HCT116 (cell line): ENCODE measurements around the gene FAM32A. TPM values are rescaled to one million over a fixed set of nuclear protein-coding genes. Genes with fewer than 3 reads are reported as not detected.

Experiments used
- ATAC-seq: fragments of 200-7000 bp; cut with Tn5 transposase; 2 replicates; pipeline ENCODE4 v1.9.1; 2020; ENCODE audit warnings: mild to moderate bottlenecking, moderate library complexity
- BruUV-seq: library from RNA; stranded (reverse); fragments of 400-500 nt; replicated peaks from 2 replicates; lab custom pipeline; 2021; lab: Mats Ljungman, UMichigan
- CTCF ChIA-PET: fragments of 300-600 bp; sonication (Branson Sonifier 250); formaldehyde crosslinking; loops from one replicate; lab custom pipeline; 2021; ENCODE audit warnings: antibody characterized with exemption; lab: Charles Lee
- POLR2A ChIA-PET: fragments of 300-600, 350-600 bp; sonication (Branson Sonifier 250); formaldehyde crosslinking; loops from one replicate; lab custom pipeline; 2021; ENCODE audit warnings: antibody characterized with exemption; lab: Charles Lee
- RAD21 ChIA-PET, 2 experiments: fragments of 300-600 bp; sonication (Branson Sonifier 250); formaldehyde crosslinking; loops; one replicate each; lab custom pipeline; 2023; ENCODE audit warnings: low total read pairs in 2 of 2; ENCODE audit not compliant: uncharacterized antibody in 2 of 2, unreplicated experiment in 2 of 2, low non-redundant PET in 1 of 2; lab: Charles Lee
- DNase-seq: peaks from one replicate; pipeline ENCODE4 v3.0.0-alpha.2; 2010; ENCODE audit warnings: low read depth, low spot score
- H2AFZ ChIP-seq: fragments of 200-600 bp; shearing (Covaris generic), sonication (generic); 2 replicates; pipeline ENCODE4 v1.6.1; 2017; ENCODE audit warnings: low read depth, mixed run types, mixed read lengths, antibody characterized with exemption, low read length; ENCODE audit not compliant: poor library complexity, severe bottlenecking
- H3K27ac ChIP-seq: 2 replicates; pipeline ENCODE4 v1.5.1; 2012; ENCODE audit warnings: low read depth, low read length
- H3K27me3 ChIP-seq: fragments of 200-600 bp; sonication (generic); 2 replicates; pipeline ENCODE4 v1.6.1; 2016; ENCODE audit warnings: mixed run types, low read length, mixed read lengths; ENCODE audit not compliant: insufficient read depth
- H3K36me3 ChIP-seq, 2 experiments: fragments of 200-500 bp in 1 of 2; fragments of 200-600 bp in 1 of 2; sonication (Bioruptor generic) in 1 of 2; sonication (generic) in 1 of 2; 2 replicates each; pipeline versions ENCODE4 v1.5.1 to v1.6.1; 2014 to 2016; ENCODE audit warnings: low read length in 2 of 2, inconsistent platforms in 1 of 2, mixed read lengths in 1 of 2, mixed run types in 1 of 2; ENCODE audit not compliant: insufficient read depth in 2 of 2, control insufficient read depth in 1 of 2
- H3K4me1 ChIP-seq, 2 experiments: fragments of 200-600 bp in 1 of 2; sonication (generic) in 1 of 2; 2 replicates each; pipeline versions ENCODE4 v1.5.1 to v1.6.1; 2012 to 2017; ENCODE audit warnings: low read length in 2 of 2, inconsistent platforms in 1 of 2, mild to moderate bottlenecking in 1 of 2, mixed read lengths in 1 of 2, mixed run types in 1 of 2, moderate library complexity in 1 of 2; ENCODE audit not compliant: insufficient read depth in 2 of 2, control insufficient read depth in 1 of 2
- H3K4me2 ChIP-seq: fragments of 200-600 bp; sonication (generic); 2 replicates; pipeline ENCODE4 v1.6.1; 2017; ENCODE audit warnings: mixed run types, low read length, mixed read lengths
- H3K4me3 ChIP-seq, 2 experiments: fragments of 200-600 bp in 1 of 2; sonication (generic) in 1 of 2; replicated peaks in 1 of 2; 2 replicates each; pipeline ENCODE4 v1.5.1; 2011 to 2016; ENCODE audit warnings: low read length in 2 of 2, control low read depth in 1 of 2, low read depth in 1 of 2, mild to moderate bottlenecking in 1 of 2, mixed read lengths in 1 of 2, mixed run types in 1 of 2
- H3K79me2 ChIP-seq: fragments of 200-600 bp; sonication (generic); 2 replicates; pipeline ENCODE4 v1.6.1; 2017; ENCODE audit warnings: mild to moderate bottlenecking, mixed run types, low read length, moderate library complexity, mixed read lengths; ENCODE audit not compliant: insufficient read depth
- H3K9ac ChIP-seq: fragments of 200-600 bp; sonication (generic); 2 replicates; pipeline ENCODE4 v1.6.1; 2016; ENCODE audit warnings: low read length, mixed read lengths
- H3K9me2 ChIP-seq: fragments of 200-600 bp; sonication (generic), shearing (Covaris generic); 2 replicates; pipeline ENCODE4 v1.6.1; 2017; ENCODE audit warnings: mixed run types, mild to moderate bottlenecking, moderate library complexity; ENCODE audit not compliant: insufficient read depth
- H3K9me3 ChIP-seq, 2 experiments: fragments of 200-500 bp in 1 of 2; fragments of 200-600 bp in 1 of 2; sonication (Bioruptor generic) in 1 of 2; sonication (generic) in 1 of 2; 2 replicates each; pipeline ENCODE4 v1.6.1; 2014 to 2017; ENCODE audit warnings: low read length in 2 of 2, mixed read lengths in 2 of 2, inconsistent platforms in 1 of 2, low read depth in 1 of 2, mild to moderate bottlenecking in 1 of 2, mixed run types in 1 of 2, moderate library complexity in 1 of 2; ENCODE audit not compliant: control insufficient read depth in 1 of 2, insufficient read depth in 1 of 2
- H4K20me1 ChIP-seq: fragments of 200-600 bp; sonication (generic), shearing (Covaris generic); 2 replicates; pipeline ENCODE4 v1.6.1; 2017; ENCODE audit warnings: mixed run types, mild to moderate bottlenecking, moderate library complexity; ENCODE audit not compliant: insufficient read depth
- CBX3 ChIP-seq: IDR thresholded peaks from 2 replicates; pipeline ENCODE4 v1.6.1; 2012; ENCODE audit warnings: low read depth
- CEBPB ChIP-seq: IDR thresholded peaks from 2 replicates; pipeline ENCODE4 v1.6.1; 2012; ENCODE audit warnings: low read depth
- EGR1 ChIP-seq: IDR thresholded peaks from 2 replicates; pipeline ENCODE4 v1.6.1; 2012; ENCODE audit warnings: low read depth
- ELF1 ChIP-seq: IDR thresholded peaks from 2 replicates; pipeline ENCODE4 v1.6.1; 2012; ENCODE audit warnings: low read depth, borderline replicate concordance
- EZH2phosphoT487 ChIP-seq: fragments of 200-600 bp; IDR thresholded peaks from 2 replicates; pipeline ENCODE4 v1.6.1; 2018; ENCODE audit warnings: antibody characterized with exemption, borderline replicate concordance
- FOSL1 ChIP-seq: IDR thresholded peaks from 2 replicates; pipeline ENCODE4 v1.6.1; 2012; ENCODE audit warnings: low read depth
- JUND ChIP-seq: IDR thresholded peaks from 2 replicates; pipeline ENCODE4 v1.6.1; 2012
- RAD21 ChIP-seq: IDR thresholded peaks from 2 replicates; pipeline ENCODE4 v1.6.1; 2012; ENCODE audit warnings: low read depth, mild to moderate bottlenecking
- SIN3A ChIP-seq: IDR thresholded peaks from 2 replicates; pipeline ENCODE4 v1.6.1; 2012; ENCODE audit warnings: low read depth
- SP1 ChIP-seq: IDR thresholded peaks from 2 replicates; pipeline ENCODE4 v1.6.1; 2012; ENCODE audit warnings: low read depth
- TCF7L2 ChIP-seq: IDR thresholded peaks from 2 replicates; pipeline ENCODE4 v1.7.0; 2011; ENCODE audit warnings: borderline replicate concordance, inconsistent platforms; ENCODE audit not compliant: insufficient read depth, insufficient read length; ENCODE audit errors: extremely low read depth
- YY1 ChIP-seq: IDR thresholded peaks from 2 replicates; pipeline ENCODE4 v1.6.1; 2011; ENCODE audit warnings: low read length, low read depth, moderate library complexity, mild to moderate bottlenecking; ENCODE audit not compliant: insufficient replicate concordance; ENCODE audit errors: extremely low read depth
- ZFX ChIP-seq: fragments of 450-650 bp; IDR thresholded peaks from 2 replicates; pipeline ENCODE4 v1.6.1; 2017
- ZNF274 ChIP-seq: fragments of 200-500 bp; sonication (Bioruptor generic); IDR thresholded peaks from 2 replicates; pipeline ENCODE4 v1.6.1; 2014; ENCODE audit warnings: mild to moderate bottlenecking, low read depth, low read length, inconsistent platforms
- intact Hi-C: fragments of 100-400 bp; cut with micrococcal nuclease; formaldehyde crosslinking; loops from 2 replicates; pipeline ENCODE4 v1.10.0; 2022
- total RNA-seq: library from RNA; stranded (reverse); gene quantifications from one replicate; pipeline ENCODE4 v1.2.1, GENCODE V29; 2021; ENCODE audit not compliant: unreplicated experiment
- TF ChIP-seq, protein P1 (sequence below): IDR thresholded peaks from 2 replicates; pipeline ENCODE4 v1.6.1; 2012; ENCODE audit warnings: low read depth
- TF ChIP-seq, protein P2 (sequence below): IDR thresholded peaks from 2 replicates; pipeline ENCODE4 v1.6.1; 2012
- TF ChIP-seq, protein P3 (sequence below): IDR thresholded peaks from 2 replicates; pipeline ENCODE4 v1.6.1; 2011; ENCODE audit warnings: mild to moderate bottlenecking, low read length, moderate library complexity; ENCODE audit not compliant: insufficient replicate concordance; ENCODE audit errors: extremely low read depth

Gene FAM32A
- total RNA-seq, 1 experiment from 2014 or later, result 61.3 TPM

DNA sequence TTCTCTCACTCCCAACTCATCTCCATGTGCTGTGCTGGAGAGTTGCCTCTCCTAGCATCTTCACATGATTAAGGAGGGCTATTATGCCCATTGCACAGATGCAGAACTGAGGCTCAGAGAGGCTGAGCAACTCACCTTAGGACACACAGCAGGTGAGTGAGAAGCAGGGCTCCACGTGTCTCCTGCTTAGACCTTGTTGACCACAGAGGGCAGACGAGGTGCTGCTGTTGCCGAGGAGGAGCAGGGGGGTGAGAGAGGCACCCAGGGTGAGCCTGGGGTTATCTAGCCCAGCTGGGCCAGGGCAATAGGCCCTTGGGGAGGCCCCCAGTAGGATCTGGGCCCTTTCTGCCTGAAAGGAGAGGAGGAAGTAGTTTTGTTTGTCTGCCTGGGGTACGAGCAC, 44.2 kb upstream of the FAM32A start:
- TF ChIP-seq FOSL1 (no peak), JUND (no peak), RAD21 (no peak), ELF1 (no peak), ZFX (no peak), SIN3A (no peak), YY1 (no peak), EGR1 (no peak), TCF7L2 (no peak), ZNF274 (no peak), CEBPB (no peak), SP1 (no peak), CBX3 (peak; percentile 38; the same call in 1 of the 2 replicates), EZH2phosphoT487 (no peak)
- TF ChIP-seq, protein P1, sequence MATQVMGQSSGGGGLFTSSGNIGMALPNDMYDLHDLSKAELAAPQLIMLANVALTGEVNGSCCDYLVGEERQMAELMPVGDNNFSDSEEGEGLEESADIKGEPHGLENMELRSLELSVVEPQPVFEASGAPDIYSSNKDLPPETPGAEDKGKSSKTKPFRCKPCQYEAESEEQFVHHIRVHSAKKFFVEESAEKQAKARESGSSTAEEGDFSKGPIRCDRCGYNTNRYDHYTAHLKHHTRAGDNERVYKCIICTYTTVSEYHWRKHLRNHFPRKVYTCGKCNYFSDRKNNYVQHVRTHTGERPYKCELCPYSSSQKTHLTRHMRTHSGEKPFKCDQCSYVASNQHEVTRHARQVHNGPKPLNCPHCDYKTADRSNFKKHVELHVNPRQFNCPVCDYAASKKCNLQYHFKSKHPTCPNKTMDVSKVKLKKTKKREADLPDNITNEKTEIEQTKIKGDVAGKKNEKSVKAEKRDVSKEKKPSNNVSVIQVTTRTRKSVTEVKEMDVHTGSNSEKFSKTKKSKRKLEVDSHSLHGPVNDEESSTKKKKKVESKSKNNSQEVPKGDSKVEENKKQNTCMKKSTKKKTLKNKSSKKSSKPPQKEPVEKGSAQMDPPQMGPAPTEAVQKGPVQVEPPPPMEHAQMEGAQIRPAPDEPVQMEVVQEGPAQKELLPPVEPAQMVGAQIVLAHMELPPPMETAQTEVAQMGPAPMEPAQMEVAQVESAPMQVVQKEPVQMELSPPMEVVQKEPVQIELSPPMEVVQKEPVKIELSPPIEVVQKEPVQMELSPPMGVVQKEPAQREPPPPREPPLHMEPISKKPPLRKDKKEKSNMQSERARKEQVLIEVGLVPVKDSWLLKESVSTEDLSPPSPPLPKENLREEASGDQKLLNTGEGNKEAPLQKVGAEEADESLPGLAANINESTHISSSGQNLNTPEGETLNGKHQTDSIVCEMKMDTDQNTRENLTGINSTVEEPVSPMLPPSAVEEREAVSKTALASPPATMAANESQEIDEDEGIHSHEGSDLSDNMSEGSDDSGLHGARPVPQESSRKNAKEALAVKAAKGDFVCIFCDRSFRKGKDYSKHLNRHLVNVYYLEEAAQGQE, result no peak
- TF ChIP-seq, protein P2, sequence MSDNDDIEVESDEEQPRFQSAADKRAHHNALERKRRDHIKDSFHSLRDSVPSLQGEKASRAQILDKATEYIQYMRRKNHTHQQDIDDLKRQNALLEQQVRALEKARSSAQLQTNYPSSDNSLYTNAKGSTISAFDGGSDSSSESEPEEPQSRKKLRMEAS, result peak; percentile 52
- TF ChIP-seq, protein P3, sequence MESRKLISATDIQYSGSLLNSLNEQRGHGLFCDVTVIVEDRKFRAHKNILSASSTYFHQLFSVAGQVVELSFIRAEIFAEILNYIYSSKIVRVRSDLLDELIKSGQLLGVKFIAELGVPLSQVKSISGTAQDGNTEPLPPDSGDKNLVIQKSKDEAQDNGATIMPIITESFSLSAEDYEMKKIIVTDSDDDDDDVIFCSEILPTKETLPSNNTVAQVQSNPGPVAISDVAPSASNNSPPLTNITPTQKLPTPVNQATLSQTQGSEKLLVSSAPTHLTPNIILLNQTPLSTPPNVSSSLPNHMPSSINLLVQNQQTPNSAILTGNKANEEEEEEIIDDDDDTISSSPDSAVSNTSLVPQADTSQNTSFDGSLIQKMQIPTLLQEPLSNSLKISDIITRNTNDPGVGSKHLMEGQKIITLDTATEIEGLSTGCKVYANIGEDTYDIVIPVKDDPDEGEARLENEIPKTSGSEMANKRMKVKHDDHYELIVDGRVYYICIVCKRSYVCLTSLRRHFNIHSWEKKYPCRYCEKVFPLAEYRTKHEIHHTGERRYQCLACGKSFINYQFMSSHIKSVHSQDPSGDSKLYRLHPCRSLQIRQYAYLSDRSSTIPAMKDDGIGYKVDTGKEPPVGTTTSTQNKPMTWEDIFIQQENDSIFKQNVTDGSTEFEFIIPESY, result no peak
- DNase-seq (no peak), ATAC-seq (no peak)
- Histone ChIP-seq H3K27ac (no peak overlapping the region), H3K79me2 (peaks cover 5% of the 10 kb centered on the region; the same call in 1 of the 2 replicates), H3K9me3 (no peaks in the 10 kb centered on the region), H4K20me1 (no peaks in the 10 kb centered on the region), H3K4me3 (no peak overlapping the region), H3K9ac (no peak overlapping the region), H3K4me2 (no peak overlapping the region), H3K27me3 (no peaks in the 10 kb centered on the region), H3K36me3 (no peaks in the 10 kb centered on the region), H3K9me2 (no peaks in the 10 kb centered on the region), H3K4me1 (peaks cover 17 to 31% of the 10 kb centered on the region in 2 experiments), H2AFZ (no peak overlapping the region)
- no TSS peak for BruUV-seq
- ChIA-PET RAD21 (no interaction called here), CTCF (no interaction called here), POLR2A (no interaction called here)
- intact Hi-C loops, result no loop called here
